ENCODE measurements around the gene PRRT1. TPM values are rescaled to one million over a fixed set of nuclear protein-coding genes. Genes with fewer than 3 reads are reported as not detected.

Gene PRRT1
- total RNA-seq, 2 donors from 2014 or later = 2.0 to 3.0 TPM

DNA sequence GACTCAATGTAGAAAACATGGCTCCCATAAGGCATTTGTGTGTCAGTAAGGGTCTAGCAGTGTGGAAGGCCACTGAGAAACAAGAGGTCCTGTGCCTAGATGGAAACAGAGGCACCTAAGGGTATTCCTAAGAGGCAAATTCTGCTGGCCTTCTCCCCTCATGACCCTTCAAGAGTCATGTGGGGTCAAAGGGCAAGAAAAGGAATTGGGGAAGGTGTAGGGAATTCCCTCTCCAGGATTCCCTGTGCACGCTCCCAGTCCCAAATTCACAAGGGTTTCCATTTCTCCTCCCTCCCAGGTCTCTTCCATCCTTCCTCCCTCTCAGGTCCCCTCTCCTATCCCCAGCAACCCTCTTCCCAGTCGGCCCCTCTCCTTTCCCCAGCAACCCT, 23.6 kb upstream of the PRRT1 start:
- Histone ChIP-seq H3K9me3 (ENCODE audit: control insufficient read depth, low read length) (no peaks in the 10 kb centered on the region), H3K36me3 (ENCODE audit: control insufficient read depth, insufficient read depth, low read length) (peaks cover 24% of the 10 kb centered on the region), H3K4me1 (ENCODE audit: control insufficient read depth, insufficient read depth, low read length) (no peaks in the 10 kb centered on the region), H3K9ac (ENCODE audit: extremely low read depth, low read length, poor library complexity, severe bottlenecking) (peak overlapping the region; percentile 69), H3K27ac (ENCODE audit: low read depth, low read length) (no peak overlapping the region), H3K4me3 (ENCODE audit: low read length) (peak overlapping the region; percentile 97), H3K27me3 (ENCODE audit: control insufficient read depth, insufficient read depth, low read length, poor library complexity, severe bottlenecking) (no peaks in the 10 kb centered on the region)
- H3K27me3 Mint-ChIP-seq (ENCODE audit: insufficient read depth) = no peaks in the 10 kb centered on the region
- H3K9me3 Mint-ChIP-seq = no peaks in the 10 kb centered on the region
- H3K27ac Mint-ChIP-seq = peak overlapping the region; percentile 82
- H3K36me3 Mint-ChIP-seq (ENCODE audit: low read depth) = peaks cover 25% of the 10 kb centered on the region
- peaks cover 46% of the 10 kb centered on the region for H3K4me1 Mint-ChIP-seq
- no peak for DNase-seq
- 8 to 10% methylated on average over 2 of the region's 2 CpGs for WGBS, 2 experiments (ENCODE audit: insufficient coverage in 1 of 2, insufficient read length in 1 of 2)
- H3K4me3 Mint-ChIP-seq = peak overlapping the region; percentile 78
- TF ChIP-seq, protein P1, sequence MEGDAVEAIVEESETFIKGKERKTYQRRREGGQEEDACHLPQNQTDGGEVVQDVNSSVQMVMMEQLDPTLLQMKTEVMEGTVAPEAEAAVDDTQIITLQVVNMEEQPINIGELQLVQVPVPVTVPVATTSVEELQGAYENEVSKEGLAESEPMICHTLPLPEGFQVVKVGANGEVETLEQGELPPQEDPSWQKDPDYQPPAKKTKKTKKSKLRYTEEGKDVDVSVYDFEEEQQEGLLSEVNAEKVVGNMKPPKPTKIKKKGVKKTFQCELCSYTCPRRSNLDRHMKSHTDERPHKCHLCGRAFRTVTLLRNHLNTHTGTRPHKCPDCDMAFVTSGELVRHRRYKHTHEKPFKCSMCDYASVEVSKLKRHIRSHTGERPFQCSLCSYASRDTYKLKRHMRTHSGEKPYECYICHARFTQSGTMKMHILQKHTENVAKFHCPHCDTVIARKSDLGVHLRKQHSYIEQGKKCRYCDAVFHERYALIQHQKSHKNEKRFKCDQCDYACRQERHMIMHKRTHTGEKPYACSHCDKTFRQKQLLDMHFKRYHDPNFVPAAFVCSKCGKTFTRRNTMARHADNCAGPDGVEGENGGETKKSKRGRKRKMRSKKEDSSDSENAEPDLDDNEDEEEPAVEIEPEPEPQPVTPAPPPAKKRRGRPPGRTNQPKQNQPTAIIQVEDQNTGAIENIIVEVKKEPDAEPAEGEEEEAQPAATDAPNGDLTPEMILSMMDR (conservative IDR thresholded peaks at IDR 0.05) = no peak

DNA sequence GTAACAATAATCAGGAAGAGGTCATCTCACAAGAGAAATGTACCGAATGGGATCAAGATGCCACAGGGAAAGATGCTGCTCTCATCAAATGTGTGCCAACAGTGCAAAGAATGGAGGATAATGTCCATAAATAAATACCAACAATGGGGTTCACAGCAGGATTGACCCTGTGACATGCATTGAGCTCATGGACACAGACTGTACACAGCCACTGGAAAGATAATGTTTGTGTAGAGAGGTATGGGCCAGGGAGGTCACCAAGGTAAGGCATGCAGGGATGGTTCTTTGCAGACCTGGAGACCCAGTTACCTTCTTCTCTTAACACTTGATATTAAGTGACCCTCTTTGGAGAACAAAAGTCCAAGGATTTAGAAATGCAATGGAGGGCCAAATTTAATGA, 22.7 kb upstream of the PRRT1 start:
- Mint-ChIP-seq H3K9me3 (no peaks in the 10 kb centered on the region), H3K27ac (no peak overlapping the region), H3K27me3 (ENCODE audit: insufficient read depth) (no peaks in the 10 kb centered on the region), H3K4me3 (peak overlapping the region; percentile 78), H3K4me1 (peaks cover 51% of the 10 kb centered on the region), H3K36me3 (ENCODE audit: low read depth) (peaks cover 31% of the 10 kb centered on the region)
- H3K27me3 ChIP-seq (ENCODE audit: control insufficient read depth, insufficient read depth, low read length, poor library complexity, severe bottlenecking) = no peaks in the 10 kb centered on the region
- no peak overlapping the region for H3K27ac ChIP-seq (ENCODE audit: low read depth, low read length)
- TF ChIP-seq, protein P1 (conservative IDR thresholded peaks at IDR 0.05) = no peak
- peak overlapping the region; percentile 97 for H3K4me3 ChIP-seq (ENCODE audit: low read length)
- H3K9me3 ChIP-seq (ENCODE audit: control insufficient read depth, low read length) = no peaks in the 10 kb centered on the region
- DNase-seq = no peak
- WGBS, 2 experiments (ENCODE audit: insufficient coverage in 1 of 2, insufficient read length in 1 of 2) = 94 to 100% methylated on average over 1 of the region's 1 CpG
- H3K4me1 ChIP-seq (ENCODE audit: control insufficient read depth, insufficient read depth, low read length) = peaks cover 5% of the 10 kb centered on the region
- H3K36me3 ChIP-seq (ENCODE audit: control insufficient read depth, insufficient read depth, low read length) = peaks cover 33% of the 10 kb centered on the region
- no peak overlapping the region for H3K9ac ChIP-seq (ENCODE audit: extremely low read depth, low read length, poor library complexity, severe bottlenecking)

DNA sequence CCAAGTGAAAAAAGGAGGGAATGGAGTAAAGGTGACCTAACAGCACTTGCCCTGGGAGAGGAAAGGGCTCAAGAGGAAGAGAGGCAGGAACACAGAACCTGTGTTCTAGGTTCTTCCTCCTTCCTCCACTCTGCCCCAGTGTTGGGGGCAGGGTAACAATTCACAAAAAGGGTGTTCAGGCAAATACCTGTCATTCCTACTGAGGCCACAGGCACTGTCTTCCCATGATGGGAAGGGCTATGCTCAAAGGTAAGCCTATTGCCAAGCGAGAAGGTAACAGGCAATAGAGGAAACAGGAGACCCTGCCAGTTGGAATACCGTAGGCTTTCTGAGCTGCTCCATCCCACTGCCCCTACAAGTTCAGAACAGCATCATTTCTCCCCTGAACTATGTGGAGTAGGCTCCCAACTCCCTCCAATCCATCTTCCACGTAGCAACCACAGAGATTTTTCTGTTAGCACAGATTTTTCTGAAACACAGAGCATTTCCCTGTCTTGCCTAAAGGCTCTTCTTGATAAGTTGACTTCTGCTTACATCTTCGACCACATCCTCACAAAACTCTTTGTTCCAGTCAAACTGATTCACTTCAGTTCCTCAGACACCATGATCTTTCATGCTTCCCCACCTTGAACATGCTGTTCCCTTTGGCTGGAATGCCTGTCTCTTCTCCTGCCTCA, 21.4 kb upstream of the PRRT1 start:
- peak overlapping the region; percentile 97 for H3K4me3 ChIP-seq (ENCODE audit: low read length)
- Mint-ChIP-seq H3K4me1 (peaks cover 54% of the 10 kb centered on the region), H3K27me3 (ENCODE audit: insufficient read depth) (no peaks in the 10 kb centered on the region), H3K4me3 (peak overlapping the region; percentile 78), H3K36me3 (ENCODE audit: low read depth) (peaks cover 43% of the 10 kb centered on the region), H3K27ac (peak overlapping the region; percentile 58), H3K9me3 (no peaks in the 10 kb centered on the region)
- H3K9me3 ChIP-seq (ENCODE audit: control insufficient read depth, low read length) = no peaks in the 10 kb centered on the region
- H3K4me1 ChIP-seq (ENCODE audit: control insufficient read depth, insufficient read depth, low read length) = peaks cover 13% of the 10 kb centered on the region
- H3K27ac ChIP-seq (ENCODE audit: low read depth, low read length) = no peak overlapping the region
- no peak overlapping the region for H3K9ac ChIP-seq (ENCODE audit: extremely low read depth, low read length, poor library complexity, severe bottlenecking)
- 86 to 94% methylated on average over 3 to 4 of the region's 4 CpGs for WGBS, 2 experiments (ENCODE audit: insufficient coverage in 1 of 2, insufficient read length in 1 of 2)
- no peak for DNase-seq
- peaks cover 45% of the 10 kb centered on the region for H3K36me3 ChIP-seq (ENCODE audit: control insufficient read depth, insufficient read depth, low read length)
- TF ChIP-seq, protein P1 (conservative IDR thresholded peaks at IDR 0.05) = no peak
- H3K27me3 ChIP-seq (ENCODE audit: control insufficient read depth, insufficient read depth, low read length, poor library complexity, severe bottlenecking) = no peaks in the 10 kb centered on the region

Data from endodermal cell (in vitro differentiated cells).